ENCODE results near the gene CCDC122. TPM values are rescaled to one million over a fixed set of nuclear protein-coding genes. Genes with fewer than 3 reads are reported as not detected.
A peak's percentile ranks its signal among the peaks of the same experiment; 100 is the strongest.

The CCDC122 gene
- total RNA-seq, 4 donors from 2014 or later = 1.3 to 2.7 (median 1.8) TPM

GRCh38 chr13:43794416-43794815 lies 85.1 kb downstream of the CCDC122 start:
- ATAC-seq (ENCODE audit: low FRiP score) (no peak), DNase-seq (ENCODE audit: low spot score) (no peak)
- no peak for TF ChIP-seq CTCF (IDR thresholded peaks at IDR 0.05)

GRCh38 chr13:43792076-43792881 lies 87.3 kb downstream of the CCDC122 start:
- ATAC-seq (ENCODE audit: low FRiP score) = no peak
- TF ChIP-seq CTCF (IDR thresholded peaks at IDR 0.05) = no peak
- DNase-seq (ENCODE audit: low spot score) = no peak

- DNase-seq (ENCODE audit: low spot score) = no peak
- no peak for TF ChIP-seq CTCF (IDR thresholded peaks at IDR 0.05)
- no peak for ATAC-seq (ENCODE audit: low FRiP score)
Observed at GRCh38 chr13:43787997-43788396, 91.5 kb downstream of the CCDC122 start.

GRCh38 chr13:43787518-43787891 lies 92.0 kb downstream of the CCDC122 start:
- ATAC-seq (ENCODE audit: low FRiP score) (no peak), DNase-seq (ENCODE audit: low spot score) (no peak)
- TF ChIP-seq CTCF (IDR thresholded peaks at IDR 0.05) = no peak

GRCh38 chr13:43786766-43787517 lies 92.6 kb downstream of the CCDC122 start, which contains the start of gene ENOX1:
Gene ENOX1, minus strand, starts transcription at chr13:43786972.
- peak; percentile 29 for DNase-seq (ENCODE audit: low spot score)
- peak; percentile 67 for ATAC-seq (ENCODE audit: low FRiP score)
- TF ChIP-seq CTCF (IDR thresholded peaks at IDR 0.05) = no peak

GRCh38 chr13:43786472-43786765 lies 93.1 kb downstream of the CCDC122 start:
- DNase-seq (ENCODE audit: low spot score) = no peak
- ATAC-seq (ENCODE audit: low FRiP score) = no peak
- no peak for TF ChIP-seq CTCF (IDR thresholded peaks at IDR 0.05)

Small RNA genes lying within 50 kb of the gene (small RNA-seq; reads per million reads assigned to genes)
- gene AL162713.1 = not detected

Other genes with a start within 250 kb of the CCDC122 start
- 1 to 10 TPM; 2.2 to 8.9 (median 6.2) TPM for gene ENOX1, start 92.8 kb downstream of the CCDC122 start, total RNA-seq
- gene LACC1, start 164 bp upstream of the CCDC122 start, total RNA-seq = 10 to 100 TPM in 3 of 4 donors, 1 to 10 TPM in 1; 8.7 to 14.8 (median 10.8) TPM

Measured in omental fat pad (tissue), 4 donors.